ENCODE measurements around the gene RBBP4.

RBBP4 gene

GRCh38 chr1:32716312-32717148 lies 65.5 kb downstream of the RBBP4 start:
- H3K27me3 Mint-ChIP-seq (ENCODE audit: low read depth), result peaks cover 3% of the 10 kb centered on the region
- H3K4me1 Mint-ChIP-seq (ENCODE audit: low read depth), result peaks cover 7% of the 10 kb centered on the region
- H3K36me3 Mint-ChIP-seq (ENCODE audit: low read depth), result no peaks in the 10 kb centered on the region
- no peak overlapping the region for H3K4me3 Mint-ChIP-seq
- no peak overlapping the region for H3K27ac Mint-ChIP-seq
- no peaks in the 10 kb centered on the region for H3K9me3 Mint-ChIP-seq

- H3K9me3 Mint-ChIP-seq, result no peaks in the 10 kb centered on the region
- peaks cover 13% of the 10 kb centered on the region for H3K27me3 Mint-ChIP-seq (ENCODE audit: low read depth)
- peaks cover 7% of the 10 kb centered on the region for H3K4me1 Mint-ChIP-seq (ENCODE audit: low read depth)
- no peak overlapping the region for H3K4me3 Mint-ChIP-seq
- no peak overlapping the region for H3K27ac Mint-ChIP-seq
- no peaks in the 10 kb centered on the region for H3K36me3 Mint-ChIP-seq (ENCODE audit: low read depth)
These were observed 66.5 kb downstream of the RBBP4 start for GRCh38 chr1:32717503-32717902.

GRCh38 chr1:32718036-32718435 lies 67.0 kb downstream of the RBBP4 start:
- Mint-ChIP-seq H3K36me3 (ENCODE audit: low read depth) (no peaks in the 10 kb centered on the region), H3K4me3 (no peak overlapping the region), H3K27me3 (ENCODE audit: low read depth) (peaks cover 13% of the 10 kb centered on the region), H3K9me3 (no peaks in the 10 kb centered on the region), H3K4me1 (ENCODE audit: low read depth) (peaks cover 7% of the 10 kb centered on the region), H3K27ac (no peak overlapping the region)

- Mint-ChIP-seq H3K36me3 (ENCODE audit: low read depth) (no peaks in the 10 kb centered on the region), H3K9me3 (no peaks in the 10 kb centered on the region), H3K4me1 (ENCODE audit: low read depth) (peaks cover 7% of the 10 kb centered on the region), H3K27me3 (ENCODE audit: low read depth) (peaks cover 13% of the 10 kb centered on the region), H3K27ac (no peak overlapping the region), H3K4me3 (no peak overlapping the region)
These were observed 67.5 kb downstream of the RBBP4 start for GRCh38 chr1:32718527-32718926.

GRCh38 chr1:32719681-32720275 lies 68.8 kb downstream of the RBBP4 start:
- Mint-ChIP-seq H3K4me3 (no peak overlapping the region), H3K27me3 (ENCODE audit: low read depth) (peaks cover 13% of the 10 kb centered on the region), H3K9me3 (no peaks in the 10 kb centered on the region), H3K4me1 (ENCODE audit: low read depth) (peaks cover 12% of the 10 kb centered on the region), H3K36me3 (ENCODE audit: low read depth) (no peaks in the 10 kb centered on the region), H3K27ac (no peak overlapping the region)

GRCh38 chr1:32724678-32725614 lies 73.9 kb downstream of the RBBP4 start:
- peak overlapping the region; percentile 42 for H3K4me3 Mint-ChIP-seq
- H3K9me3 Mint-ChIP-seq, result no peaks in the 10 kb centered on the region
- no peaks in the 10 kb centered on the region for H3K36me3 Mint-ChIP-seq (ENCODE audit: low read depth)
- H3K4me1 Mint-ChIP-seq (ENCODE audit: low read depth), result peaks cover 14% of the 10 kb centered on the region
- peak overlapping the region; percentile 76 for H3K27ac Mint-ChIP-seq
- H3K27me3 Mint-ChIP-seq (ENCODE audit: low read depth), result peaks cover 18% of the 10 kb centered on the region

GRCh38 chr1:32725615-32725982 lies 74.6 kb downstream of the RBBP4 start:
- peaks cover 14% of the 10 kb centered on the region for H3K4me1 Mint-ChIP-seq (ENCODE audit: low read depth)
- H3K27ac Mint-ChIP-seq, result peak overlapping the region; percentile 76
- no peaks in the 10 kb centered on the region for H3K9me3 Mint-ChIP-seq
- H3K4me3 Mint-ChIP-seq, result no peak overlapping the region
- H3K36me3 Mint-ChIP-seq (ENCODE audit: low read depth), result no peaks in the 10 kb centered on the region
- peaks cover 18% of the 10 kb centered on the region for H3K27me3 Mint-ChIP-seq (ENCODE audit: low read depth)

GRCh38 chr1:32727876-32728275 lies 76.9 kb downstream of the RBBP4 start:
- Mint-ChIP-seq H3K4me3 (no peak overlapping the region), H3K27me3 (ENCODE audit: low read depth) (peaks cover 5% of the 10 kb centered on the region), H3K36me3 (ENCODE audit: low read depth) (no peaks in the 10 kb centered on the region), H3K27ac (no peak overlapping the region), H3K9me3 (no peaks in the 10 kb centered on the region), H3K4me1 (ENCODE audit: low read depth) (peaks cover 20% of the 10 kb centered on the region)

- Mint-ChIP-seq H3K27me3 (ENCODE audit: low read depth) (peaks cover 5% of the 10 kb centered on the region), H3K27ac (peak overlapping the region; percentile 29), H3K4me3 (no peak overlapping the region), H3K36me3 (ENCODE audit: low read depth) (no peaks in the 10 kb centered on the region), H3K9me3 (no peaks in the 10 kb centered on the region), H3K4me1 (ENCODE audit: low read depth) (peaks cover 21% of the 10 kb centered on the region)
These were observed 77.5 kb downstream of the RBBP4 start for GRCh38 chr1:32728413-32729077.

- Mint-ChIP-seq H3K27me3 (ENCODE audit: low read depth) (peaks cover 5% of the 10 kb centered on the region), H3K4me1 (ENCODE audit: low read depth) (peaks cover 20% of the 10 kb centered on the region), H3K4me3 (no peak overlapping the region), H3K36me3 (ENCODE audit: low read depth) (no peaks in the 10 kb centered on the region), H3K27ac (no peak overlapping the region), H3K9me3 (no peaks in the 10 kb centered on the region)
These were observed 78.4 kb downstream of the RBBP4 start for GRCh38 chr1:32729254-32730046.

GRCh38 chr1:32733582-32734321 lies 82.7 kb downstream of the RBBP4 start:
- Mint-ChIP-seq H3K4me1 (ENCODE audit: low read depth) (peaks cover 7% of the 10 kb centered on the region), H3K27ac (no peak overlapping the region), H3K4me3 (no peak overlapping the region), H3K27me3 (ENCODE audit: low read depth) (peaks cover 3% of the 10 kb centered on the region), H3K9me3 (no peaks in the 10 kb centered on the region), H3K36me3 (ENCODE audit: low read depth) (no peaks in the 10 kb centered on the region)
